HCT116 (cell line): ENCODE results near the gene NCAPG2. TPM values are rescaled to one million over a fixed set of nuclear protein-coding genes. Genes with fewer than 3 reads are reported as not detected.

ENCODE experiments used
- ATAC-seq: fragments of 200-7000 bp; cut with Tn5 transposase; 2 replicates; pipeline ENCODE4 v1.9.1; 2020; ENCODE audit warnings: mild to moderate bottlenecking, moderate library complexity
- BruUV-seq: library from RNA; stranded (reverse); fragments of 400-500 nt; replicated peaks from 2 replicates; lab custom pipeline; 2021; lab: Mats Ljungman, UMichigan
- CTCF ChIA-PET: fragments of 300-600 bp; sonication (Branson Sonifier 250); formaldehyde crosslinking; loops from one replicate; lab custom pipeline; 2021; ENCODE audit warnings: antibody characterized with exemption; lab: Charles Lee
- POLR2A ChIA-PET: fragments of 300-600, 350-600 bp; sonication (Branson Sonifier 250); formaldehyde crosslinking; loops from one replicate; lab custom pipeline; 2021; ENCODE audit warnings: antibody characterized with exemption; lab: Charles Lee
- RAD21 ChIA-PET, 2 experiments: fragments of 300-600 bp; sonication (Branson Sonifier 250); formaldehyde crosslinking; loops; one replicate each; lab custom pipeline; 2023; ENCODE audit warnings: low total read pairs in 2 of 2; ENCODE audit not compliant: uncharacterized antibody in 2 of 2, unreplicated experiment in 2 of 2, low non-redundant PET in 1 of 2; lab: Charles Lee
- DNase-seq: peaks from one replicate; pipeline ENCODE4 v3.0.0-alpha.2; 2010; ENCODE audit warnings: low read depth, low spot score
- H2AFZ ChIP-seq: fragments of 200-600 bp; shearing (Covaris generic), sonication (generic); 2 replicates; pipeline ENCODE4 v1.6.1; 2017; ENCODE audit warnings: low read depth, mixed run types, mixed read lengths, antibody characterized with exemption, low read length; ENCODE audit not compliant: poor library complexity, severe bottlenecking
- H3K27ac ChIP-seq: 2 replicates; pipeline ENCODE4 v1.5.1; 2012; ENCODE audit warnings: low read depth, low read length
- H3K27me3 ChIP-seq: fragments of 200-600 bp; sonication (generic); 2 replicates; pipeline ENCODE4 v1.6.1; 2016; ENCODE audit warnings: mixed run types, low read length, mixed read lengths; ENCODE audit not compliant: insufficient read depth
- H3K36me3 ChIP-seq, 2 experiments: fragments of 200-500 bp in 1 of 2; fragments of 200-600 bp in 1 of 2; sonication (Bioruptor generic) in 1 of 2; sonication (generic) in 1 of 2; 2 replicates each; pipeline versions ENCODE4 v1.5.1 to v1.6.1; 2014 to 2016; ENCODE audit warnings: low read length in 2 of 2, inconsistent platforms in 1 of 2, mixed read lengths in 1 of 2, mixed run types in 1 of 2; ENCODE audit not compliant: insufficient read depth in 2 of 2, control insufficient read depth in 1 of 2
- H3K4me1 ChIP-seq, 2 experiments: fragments of 200-600 bp in 1 of 2; sonication (generic) in 1 of 2; 2 replicates each; pipeline versions ENCODE4 v1.5.1 to v1.6.1; 2012 to 2017; ENCODE audit warnings: low read length in 2 of 2, inconsistent platforms in 1 of 2, mild to moderate bottlenecking in 1 of 2, mixed read lengths in 1 of 2, mixed run types in 1 of 2, moderate library complexity in 1 of 2; ENCODE audit not compliant: insufficient read depth in 2 of 2, control insufficient read depth in 1 of 2
- H3K4me2 ChIP-seq: fragments of 200-600 bp; sonication (generic); 2 replicates; pipeline ENCODE4 v1.6.1; 2017; ENCODE audit warnings: mixed run types, low read length, mixed read lengths
- H3K4me3 ChIP-seq, 2 experiments: fragments of 200-600 bp in 1 of 2; sonication (generic) in 1 of 2; replicated peaks in 1 of 2; 2 replicates each; pipeline ENCODE4 v1.5.1; 2011 to 2016; ENCODE audit warnings: low read length in 2 of 2, control low read depth in 1 of 2, low read depth in 1 of 2, mild to moderate bottlenecking in 1 of 2, mixed read lengths in 1 of 2, mixed run types in 1 of 2
- H3K79me2 ChIP-seq: fragments of 200-600 bp; sonication (generic); 2 replicates; pipeline ENCODE4 v1.6.1; 2017; ENCODE audit warnings: mild to moderate bottlenecking, mixed run types, low read length, moderate library complexity, mixed read lengths; ENCODE audit not compliant: insufficient read depth
- H3K9ac ChIP-seq: fragments of 200-600 bp; sonication (generic); 2 replicates; pipeline ENCODE4 v1.6.1; 2016; ENCODE audit warnings: low read length, mixed read lengths
- H3K9me2 ChIP-seq: fragments of 200-600 bp; sonication (generic), shearing (Covaris generic); 2 replicates; pipeline ENCODE4 v1.6.1; 2017; ENCODE audit warnings: mixed run types, mild to moderate bottlenecking, moderate library complexity; ENCODE audit not compliant: insufficient read depth
- H3K9me3 ChIP-seq, 2 experiments: fragments of 200-500 bp in 1 of 2; fragments of 200-600 bp in 1 of 2; sonication (Bioruptor generic) in 1 of 2; sonication (generic) in 1 of 2; 2 replicates each; pipeline ENCODE4 v1.6.1; 2014 to 2017; ENCODE audit warnings: low read length in 2 of 2, mixed read lengths in 2 of 2, inconsistent platforms in 1 of 2, low read depth in 1 of 2, mild to moderate bottlenecking in 1 of 2, mixed run types in 1 of 2, moderate library complexity in 1 of 2; ENCODE audit not compliant: control insufficient read depth in 1 of 2, insufficient read depth in 1 of 2
- H4K20me1 ChIP-seq: fragments of 200-600 bp; sonication (generic), shearing (Covaris generic); 2 replicates; pipeline ENCODE4 v1.6.1; 2017; ENCODE audit warnings: mixed run types, mild to moderate bottlenecking, moderate library complexity; ENCODE audit not compliant: insufficient read depth
- CBX3 ChIP-seq: IDR thresholded peaks from 2 replicates; pipeline ENCODE4 v1.6.1; 2012; ENCODE audit warnings: low read depth
- CEBPB ChIP-seq: IDR thresholded peaks from 2 replicates; pipeline ENCODE4 v1.6.1; 2012; ENCODE audit warnings: low read depth
- CTCF ChIP-seq, 3 experiments: fragments of 200-600 bp in 1 of 3; sonication (generic) in 1 of 3; IDR thresholded peaks in 2 of 3; conservative IDR thresholded peaks in 1 of 3; 2 replicates each; pipeline ENCODE4 v1.5.1; 2012 to 2017; ENCODE audit warnings: low read depth in 2 of 3, low read length in 2 of 3, antibody characterized with exemption in 1 of 3, borderline replicate concordance in 1 of 3, control low read depth in 1 of 3, mild to moderate bottlenecking in 1 of 3, mixed read lengths in 1 of 3, mixed run types in 1 of 3, moderate library complexity in 1 of 3; ENCODE audit not compliant: insufficient read depth in 1 of 3
- EGR1 ChIP-seq: IDR thresholded peaks from 2 replicates; pipeline ENCODE4 v1.6.1; 2012; ENCODE audit warnings: low read depth
- EZH2phosphoT487 ChIP-seq: fragments of 200-600 bp; IDR thresholded peaks from 2 replicates; pipeline ENCODE4 v1.6.1; 2018; ENCODE audit warnings: antibody characterized with exemption, borderline replicate concordance
- FOSL1 ChIP-seq: IDR thresholded peaks from 2 replicates; pipeline ENCODE4 v1.6.1; 2012; ENCODE audit warnings: low read depth
- JUND ChIP-seq: IDR thresholded peaks from 2 replicates; pipeline ENCODE4 v1.6.1; 2012
- MAX ChIP-seq: IDR thresholded peaks from 2 replicates; pipeline ENCODE4 v1.6.1; 2012
- POLR2A ChIP-seq: IDR thresholded peaks from 2 replicates; pipeline ENCODE4 v1.7.0; 2011; ENCODE audit warnings: borderline replicate concordance; ENCODE audit not compliant: insufficient read depth, insufficient read length; ENCODE audit errors: extremely low read depth
- POLR2AphosphoS5 ChIP-seq: IDR thresholded peaks from 2 replicates; pipeline ENCODE4 v1.6.1; 2011; ENCODE audit warnings: mild to moderate bottlenecking, low read depth, low read length, moderate library complexity
- RAD21 ChIP-seq: IDR thresholded peaks from 2 replicates; pipeline ENCODE4 v1.6.1; 2012; ENCODE audit warnings: low read depth, mild to moderate bottlenecking
- REST ChIP-seq: IDR thresholded peaks from 2 replicates; pipeline ENCODE4 v1.6.1; 2012; ENCODE audit warnings: low read depth
- SIN3A ChIP-seq: IDR thresholded peaks from 2 replicates; pipeline ENCODE4 v1.6.1; 2012; ENCODE audit warnings: low read depth
- SRF ChIP-seq: IDR thresholded peaks from 2 replicates; pipeline ENCODE4 v1.6.1; 2012; ENCODE audit warnings: low read depth
- TCF7L2 ChIP-seq: IDR thresholded peaks from 2 replicates; pipeline ENCODE4 v1.7.0; 2011; ENCODE audit warnings: borderline replicate concordance, inconsistent platforms; ENCODE audit not compliant: insufficient read depth, insufficient read length; ENCODE audit errors: extremely low read depth
- ZBTB33 ChIP-seq: IDR thresholded peaks from 2 replicates; pipeline ENCODE4 v1.6.1; 2011; ENCODE audit warnings: mild to moderate bottlenecking, low read length, moderate library complexity; ENCODE audit not compliant: insufficient replicate concordance; ENCODE audit errors: extremely low read depth
- intact Hi-C: fragments of 100-400 bp; cut with micrococcal nuclease; formaldehyde crosslinking; loops from 2 replicates; pipeline ENCODE4 v1.10.0; 2022
- total RNA-seq: library from RNA; stranded (reverse); gene quantifications from one replicate; pipeline ENCODE4 v1.2.1, GENCODE V29; 2021; ENCODE audit not compliant: unreplicated experiment

NCAPG2 gene
- total RNA-seq, 1 experiment from 2014 or later: 73.1 TPM

- Histone ChIP-seq H3K9ac (no peak overlapping the region), H3K4me3 (no peak overlapping the region), H3K27me3 (no peaks in the 10 kb centered on the region), H3K9me3 (no peaks in the 10 kb centered on the region), H3K4me2 (no peak overlapping the region), H4K20me1 (no peaks in the 10 kb centered on the region), H3K36me3 (no peaks in the 10 kb centered on the region; a peak in 1 of 4 replicates), H3K79me2 (no peaks in the 10 kb centered on the region), H2AFZ (no peak overlapping the region), H3K27ac (no peak overlapping the region), H3K4me1 (no peaks in the 10 kb centered on the region), H3K9me2 (no peaks in the 10 kb centered on the region)
- ChIA-PET POLR2A (no interaction called here), RAD21 (no interaction called here), CTCF (no interaction called here)
- TF ChIP-seq SRF (no peak), POLR2A (no peak), FOSL1 (no peak), RAD21 (no peak), CBX3 (no peak), SIN3A (no peak), CTCF (IDR thresholded peaks at IDR 0.05 in 2 of 3, conservative IDR thresholded peaks at IDR 0.05 in 1 of 3; ENCODE audit: borderline replicate concordance in 1 of 3, insufficient read depth in 1 of 3, low read depth in 2 of 3, low read length in 2 of 3) (no peak), TCF7L2 (no peak), ZBTB33 (no peak), MAX (no peak), CEBPB (no peak), POLR2AphosphoS5 (no peak), EGR1 (no peak), EZH2phosphoT487 (no peak), JUND (no peak), REST (no peak)
- ATAC-seq: no peak
- intact Hi-C loops: no loop called here
- no peak for DNase-seq
- BruUV-seq: no TSS peak
These were observed 86.9 kb downstream of the NCAPG2 start for GRCh38 chr7:158617737-158618128.
